HG02798 (cell line): ENCODE measurements around the gene TAF1D.
"Not testable (repeated sequence)": the region's sequence is repeated elsewhere in the genome, so short reads cannot be mapped to it uniquely, and the experiment has no call there.

ENCODE experiments used
- ATAC-seq: cut with Tn5 transposase; IDR thresholded peaks from one replicate; pipeline ENCODE4 v1.9.1; 2021; ENCODE audit warnings: mild to moderate bottlenecking; ENCODE audit not compliant: unreplicated experiment, poor library complexity

Gene TAF1D

DNA sequence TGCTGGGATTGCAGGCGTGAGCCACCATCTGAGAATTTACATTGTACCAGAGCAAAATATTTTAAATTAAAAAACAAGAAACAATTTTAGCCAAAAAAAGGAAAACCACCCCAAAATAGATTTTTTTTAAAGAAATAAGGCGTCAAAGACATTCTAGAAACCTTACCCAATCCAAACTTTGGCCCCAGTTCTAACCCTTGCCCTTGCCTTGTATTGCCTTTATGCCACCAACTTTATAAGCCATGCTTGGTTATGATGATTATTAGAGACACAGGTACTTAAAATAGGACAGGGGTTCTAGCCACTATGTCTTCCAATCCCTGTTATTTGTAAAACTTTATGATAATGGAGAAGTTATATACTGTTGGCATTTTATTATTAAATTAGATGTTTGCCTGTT is 11.9 kb upstream of the TAF1D start:
- no peak for ATAC-seq

DNA sequence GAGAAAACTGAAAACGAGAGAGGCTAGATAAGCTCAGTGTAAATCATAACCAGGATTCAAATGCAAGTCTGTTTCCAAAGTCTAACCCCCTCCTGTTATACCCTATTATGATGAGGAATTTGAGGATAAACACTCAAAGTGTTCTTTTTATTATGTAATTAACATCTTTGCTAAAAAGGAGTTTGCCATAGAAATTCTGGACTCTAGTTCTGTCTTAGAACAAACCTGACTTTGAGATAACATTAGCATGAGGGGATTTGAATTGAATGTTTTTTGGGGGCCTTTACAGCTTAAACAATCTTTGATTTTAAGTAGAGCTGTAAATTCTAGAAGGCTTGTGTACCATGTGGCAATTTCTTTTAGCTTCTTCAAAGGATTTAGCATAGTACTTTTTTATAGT is 9.7 kb upstream of the TAF1D start:
- no peak for ATAC-seq

DNA sequence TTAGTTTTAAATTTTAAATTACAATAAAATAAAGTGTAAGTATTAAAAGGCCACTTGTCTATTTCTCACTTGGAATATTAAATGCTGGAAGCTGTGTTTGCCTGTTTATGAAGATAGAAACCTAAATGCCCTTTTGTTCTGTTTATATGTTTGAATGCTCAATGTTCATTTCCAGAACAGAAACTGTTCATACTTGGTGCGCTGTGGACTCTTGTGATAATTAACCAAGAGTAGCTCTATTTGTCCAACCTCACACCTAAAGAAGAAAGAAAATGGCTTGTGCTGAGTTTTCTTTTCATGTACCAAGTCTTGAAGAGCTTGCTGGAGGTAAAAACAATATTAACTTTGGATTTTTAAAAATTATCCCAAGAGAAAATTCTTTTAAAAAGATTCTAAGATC is 5.8 kb upstream of the TAF1D start:
- ATAC-seq, result peak; percentile 85

DNA sequence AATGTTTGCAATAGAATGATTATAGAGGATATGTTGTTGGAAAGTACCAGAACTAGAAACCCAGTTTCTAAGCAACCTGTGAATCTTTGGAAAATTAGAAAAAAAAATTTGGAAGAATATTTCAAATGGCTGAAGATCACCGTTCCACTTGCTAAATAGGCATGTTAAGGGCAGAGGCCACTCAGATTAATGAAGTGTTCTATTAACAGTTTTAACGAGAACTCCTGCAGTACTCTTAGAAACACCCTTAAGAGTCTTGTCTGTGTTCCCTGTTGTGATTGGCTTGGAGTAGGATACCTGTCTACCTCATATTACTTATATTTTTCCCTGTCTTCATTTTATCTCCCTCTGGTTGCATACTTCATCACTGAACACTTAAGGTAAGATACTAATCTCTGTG is 4.8 kb upstream of the TAF1D start:
- no peak for ATAC-seq

DNA sequence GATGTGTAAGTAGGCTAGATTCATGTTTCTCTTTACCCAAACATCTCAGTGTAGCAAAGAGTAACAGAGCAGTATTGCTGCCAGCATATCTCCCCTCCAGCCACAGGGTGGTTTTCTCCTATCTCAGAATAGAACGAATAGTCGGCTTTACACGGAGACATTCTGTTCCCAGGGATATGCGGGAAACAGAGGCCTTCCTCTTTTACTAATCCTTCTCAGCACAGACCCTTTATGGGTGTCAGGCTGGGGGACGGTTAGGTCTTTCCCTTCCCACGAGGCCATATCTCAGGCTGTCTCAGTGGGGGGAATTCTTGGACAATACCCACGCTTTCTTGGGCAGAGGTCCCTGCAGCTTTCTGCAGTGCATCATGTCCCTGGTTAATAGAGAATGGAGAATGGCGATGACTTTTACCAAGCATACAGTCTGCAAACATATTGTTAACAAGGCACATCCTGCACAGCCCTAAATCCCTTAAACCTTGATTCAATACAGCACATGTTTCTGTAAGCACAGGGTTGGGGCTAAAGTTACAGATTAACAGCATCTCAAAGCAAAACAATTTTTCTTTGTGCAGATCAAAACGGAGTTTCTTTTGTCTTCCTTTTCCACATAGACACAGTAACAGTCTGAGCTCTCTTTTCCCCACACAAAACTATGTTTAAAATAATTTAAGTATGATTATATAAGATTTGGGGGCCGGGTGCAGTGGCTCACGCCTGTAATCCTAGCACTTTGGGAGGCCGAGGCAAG is 3.9 kb upstream of the TAF1D start:
- ATAC-seq, result not testable (repeated sequence)

DNA sequence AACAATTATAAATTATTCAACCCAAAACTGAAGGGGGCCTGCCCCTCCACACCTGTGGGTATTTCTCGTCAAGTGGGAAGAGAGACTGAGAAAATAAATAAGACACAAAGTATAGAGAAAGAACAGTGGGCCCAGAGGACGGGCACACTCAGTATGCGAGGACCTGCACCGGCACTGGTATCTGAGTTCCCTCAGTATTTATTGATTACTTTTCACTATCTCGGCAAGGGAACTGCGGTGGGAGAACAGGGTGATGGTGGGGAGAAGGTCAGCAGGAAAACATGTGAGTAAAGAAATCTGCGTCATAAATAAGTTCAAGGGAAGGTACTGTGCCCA is 3.3 kb upstream of the TAF1D start:
- no peak for ATAC-seq

DNA sequence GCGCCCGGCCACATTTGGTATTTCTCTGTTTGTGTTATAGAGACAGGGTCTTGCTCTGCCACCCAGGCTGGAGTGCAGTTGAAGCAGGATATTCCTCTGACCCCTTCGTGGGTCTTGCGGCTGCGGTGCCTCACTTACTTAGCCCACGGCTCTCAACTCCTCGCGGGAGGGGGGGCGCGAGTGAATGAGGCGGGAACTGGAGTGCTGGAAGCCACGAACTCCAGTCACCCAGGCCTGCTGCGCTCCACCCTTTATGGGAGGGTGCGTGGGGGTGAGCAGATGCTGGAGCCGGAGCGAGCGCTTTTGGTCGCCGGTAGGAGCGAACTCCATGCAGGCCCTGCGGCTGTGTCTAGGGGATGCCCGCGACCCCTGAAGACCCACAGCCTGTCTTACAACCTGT is 2.0 kb upstream of the TAF1D start:
- ATAC-seq, result no peak

DNA sequence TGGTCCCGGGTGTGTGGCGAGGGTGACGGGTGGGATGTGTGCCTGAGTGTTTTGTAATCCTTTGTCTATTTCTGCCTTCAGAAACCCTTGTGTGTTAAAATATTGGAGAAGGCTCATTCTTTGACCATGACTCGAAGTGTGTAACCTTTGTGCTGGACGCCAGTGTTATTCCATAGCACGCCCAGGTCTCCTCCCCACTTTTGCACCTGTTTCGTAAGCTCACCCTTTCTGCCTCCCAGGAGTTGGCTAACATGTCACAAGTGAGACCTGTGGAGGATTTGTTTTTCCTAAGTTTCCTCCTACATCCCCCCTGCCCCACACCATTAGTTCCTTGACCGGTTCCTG is 559 bp upstream of the TAF1D start:
- peak; percentile 8 for ATAC-seq

DNA sequence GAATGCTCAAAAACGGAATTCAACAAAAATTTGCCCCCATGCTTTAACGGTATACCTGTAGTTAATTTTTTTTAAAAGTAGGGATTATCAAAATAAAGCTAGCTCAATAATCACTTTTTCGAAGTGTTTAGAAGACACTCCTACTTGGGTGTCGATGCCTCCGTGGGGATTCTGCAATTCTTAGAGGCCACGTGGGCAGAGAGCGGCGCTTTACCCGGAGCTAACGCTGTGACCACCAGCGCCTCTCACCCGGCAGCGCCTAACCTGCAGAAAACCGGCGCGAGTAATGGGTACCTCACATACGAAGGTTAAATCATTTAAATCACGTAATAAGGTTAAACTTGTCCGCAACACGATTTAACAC is 583 bp downstream of the TAF1D start:
- ATAC-seq, result peak; percentile 42

DNA sequence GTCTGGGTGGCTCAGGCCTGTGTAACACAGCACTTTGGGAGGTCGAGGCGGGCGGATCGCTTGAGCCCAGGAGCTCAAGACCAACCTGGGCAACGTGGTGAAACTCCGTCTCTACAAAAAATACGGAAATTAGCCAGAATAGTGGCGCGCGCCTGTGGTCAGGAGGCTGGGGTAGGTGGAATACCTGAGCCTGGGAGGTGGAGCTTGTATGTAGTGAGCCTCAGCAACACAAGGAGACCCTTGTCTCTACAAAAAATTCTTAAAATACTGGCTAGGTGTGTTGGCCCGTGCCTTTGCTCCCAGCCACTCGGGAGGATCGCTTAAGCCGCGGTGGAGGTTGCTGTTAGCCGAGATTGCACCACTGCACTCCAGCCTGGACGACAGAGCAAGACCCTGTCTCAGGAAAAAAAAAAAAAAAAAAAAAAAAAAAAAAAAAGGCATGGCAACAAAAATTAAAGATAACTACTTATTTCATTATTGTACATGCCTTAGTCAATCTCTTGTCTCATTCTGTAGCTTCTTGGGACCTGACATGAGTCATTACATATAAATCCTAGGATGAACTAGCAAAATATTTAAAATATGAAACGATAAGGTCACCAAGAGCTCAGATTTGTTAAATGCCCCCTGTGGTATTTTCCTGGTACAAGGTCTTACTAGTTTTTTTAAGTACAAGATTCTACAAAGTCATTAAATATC is 1.1 kb downstream of the TAF1D start:
- ATAC-seq, result peak; percentile 9

DNA sequence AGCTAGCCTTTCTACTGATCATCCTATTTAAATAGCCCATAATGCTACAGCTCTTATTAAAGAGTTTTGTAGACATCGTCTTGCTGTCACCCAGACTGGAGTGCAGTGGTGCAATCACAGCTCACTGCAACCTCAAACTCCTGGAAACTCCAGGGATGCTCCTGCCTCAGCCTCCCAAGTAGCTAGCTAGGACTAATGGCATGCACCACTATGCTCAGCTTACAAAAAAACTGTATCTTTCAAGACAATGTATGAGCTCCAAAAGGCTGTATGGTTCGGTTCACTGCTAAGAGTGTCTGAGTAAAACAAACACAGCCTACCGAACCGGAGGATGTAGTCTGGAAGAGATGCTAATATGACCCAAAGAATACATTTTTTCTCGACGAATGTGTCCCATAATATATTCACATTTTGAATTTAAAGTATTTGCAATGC is 2.6 kb downstream of the TAF1D start:
- no peak for ATAC-seq

DNA sequence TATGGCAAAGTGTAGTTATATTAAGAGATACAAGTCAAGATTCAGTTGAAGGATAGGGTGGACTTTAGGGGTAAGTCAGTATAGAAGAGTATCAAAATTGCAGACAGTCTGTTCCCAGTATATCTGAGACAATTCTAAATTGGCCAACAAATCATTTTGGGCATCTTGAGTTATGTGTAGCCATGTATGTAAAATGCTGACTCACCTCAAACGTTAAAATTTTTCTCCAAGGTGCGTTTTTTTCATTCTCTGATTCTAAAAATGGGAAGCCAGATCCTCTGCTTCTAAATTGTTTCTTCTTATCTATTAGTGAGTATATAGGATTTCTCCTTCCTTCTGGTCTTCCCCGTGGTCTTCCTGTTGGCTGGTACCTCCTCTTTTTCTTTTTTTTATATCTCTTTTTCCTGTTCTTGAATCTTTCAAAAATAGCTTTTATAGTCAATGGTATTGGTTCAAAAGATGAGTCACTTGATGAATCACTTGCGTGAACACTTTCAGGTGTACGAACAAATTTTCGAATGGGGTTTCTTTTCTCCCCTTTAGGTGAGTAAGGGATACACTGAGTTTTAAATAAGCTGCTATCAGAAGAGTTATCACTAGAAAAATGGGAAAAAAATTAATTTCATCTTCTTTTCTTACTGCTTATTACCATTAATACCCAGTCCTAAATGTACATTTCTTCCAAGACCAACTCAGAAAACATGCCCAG is 3.2 kb downstream of the TAF1D start:
- ATAC-seq, result no peak

DNA sequence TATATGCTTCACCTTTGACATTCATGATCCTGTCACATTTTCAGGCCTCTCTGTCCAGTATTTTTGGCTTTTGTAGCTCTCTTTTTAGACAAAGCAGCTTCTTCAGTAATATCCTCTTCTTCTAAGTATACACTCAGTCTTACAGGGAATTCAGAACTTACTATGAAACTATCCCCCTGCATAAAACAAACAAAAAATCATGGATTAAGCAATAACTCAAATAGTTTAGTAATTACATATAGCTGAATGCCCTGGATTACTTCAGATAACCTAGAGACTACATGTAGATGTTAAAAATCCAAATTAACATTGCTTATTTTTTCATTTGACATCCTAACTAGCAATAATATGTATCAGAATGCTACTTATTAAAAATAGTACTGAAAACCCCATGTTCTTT is 5.2 kb downstream of the TAF1D start:
- ATAC-seq, result no peak

DNA sequence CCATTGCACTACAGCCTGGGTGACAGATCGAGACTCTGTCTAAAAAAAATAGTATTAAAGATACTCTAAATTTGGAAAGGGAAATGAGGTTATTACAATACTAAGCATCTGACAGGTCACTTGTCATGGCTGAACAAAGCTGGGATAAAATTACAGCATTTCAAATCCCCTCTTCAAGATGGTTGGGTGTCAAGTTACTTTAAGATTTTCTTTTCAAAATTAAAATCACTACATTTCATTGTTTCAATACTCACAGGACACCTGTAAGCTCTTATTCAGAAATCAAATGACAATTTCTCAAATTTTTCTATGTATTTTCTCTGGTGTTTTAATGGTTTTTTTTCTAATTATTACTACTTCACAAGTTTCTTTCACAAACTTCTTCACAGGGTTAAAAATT is 5.7 kb downstream of the TAF1D start:
- no peak for ATAC-seq

DNA sequence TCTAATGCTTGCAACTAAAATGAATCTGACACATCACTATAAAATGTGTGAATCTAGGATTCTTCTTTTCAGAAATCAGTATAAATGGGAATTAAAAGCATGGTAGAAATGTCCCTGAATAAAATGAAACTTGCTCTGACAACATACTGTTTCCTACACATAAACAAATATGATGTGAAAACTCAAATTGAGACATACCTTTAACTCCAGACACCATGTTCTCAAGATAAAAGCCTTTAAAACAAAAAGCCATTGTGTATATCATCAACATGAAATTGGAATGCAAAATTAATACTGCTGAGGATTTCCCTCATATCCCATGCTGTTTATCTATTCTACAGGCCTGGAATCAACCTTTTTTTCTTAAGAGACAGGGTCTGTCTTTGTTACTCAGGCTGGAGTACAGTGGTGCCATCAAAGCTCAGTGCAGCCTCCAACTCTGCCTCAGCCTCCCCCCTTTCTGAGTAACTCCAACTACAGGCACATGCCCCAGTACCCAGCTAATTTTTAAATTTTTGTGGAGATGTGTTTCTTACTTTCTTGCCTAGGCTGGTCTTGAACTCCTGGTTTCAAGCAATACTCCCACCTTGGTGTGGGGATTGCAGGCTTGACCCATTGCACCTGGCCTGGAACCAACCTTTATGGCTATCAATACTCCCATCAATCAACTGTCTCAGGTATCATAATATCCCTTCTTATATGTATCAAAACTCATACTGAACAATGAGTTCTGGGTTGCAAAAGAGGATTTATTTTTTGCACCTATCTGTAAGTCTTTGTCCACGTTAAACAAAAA is 6.7 kb downstream of the TAF1D start:
- ATAC-seq, result no peak

DNA sequence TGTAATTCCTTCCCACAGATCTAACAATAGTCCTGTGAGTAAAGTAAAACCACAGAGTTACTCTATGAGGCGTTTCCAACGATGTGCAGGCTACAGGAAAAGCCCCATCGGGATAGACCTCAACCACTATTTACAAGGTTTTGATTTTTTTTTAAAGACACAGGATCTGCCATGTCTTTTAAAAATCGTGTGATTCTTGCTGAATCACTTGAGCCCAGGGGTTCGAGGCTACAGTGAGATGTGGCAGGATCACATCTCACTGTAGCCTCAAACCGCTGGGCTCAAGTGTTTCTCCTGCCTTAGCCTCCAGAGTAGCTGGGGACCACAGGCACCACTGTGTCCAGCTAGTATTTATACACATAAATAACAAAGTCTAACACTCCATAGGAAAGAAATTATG is 7.8 kb downstream of the TAF1D start:
- no peak for ATAC-seq

DNA sequence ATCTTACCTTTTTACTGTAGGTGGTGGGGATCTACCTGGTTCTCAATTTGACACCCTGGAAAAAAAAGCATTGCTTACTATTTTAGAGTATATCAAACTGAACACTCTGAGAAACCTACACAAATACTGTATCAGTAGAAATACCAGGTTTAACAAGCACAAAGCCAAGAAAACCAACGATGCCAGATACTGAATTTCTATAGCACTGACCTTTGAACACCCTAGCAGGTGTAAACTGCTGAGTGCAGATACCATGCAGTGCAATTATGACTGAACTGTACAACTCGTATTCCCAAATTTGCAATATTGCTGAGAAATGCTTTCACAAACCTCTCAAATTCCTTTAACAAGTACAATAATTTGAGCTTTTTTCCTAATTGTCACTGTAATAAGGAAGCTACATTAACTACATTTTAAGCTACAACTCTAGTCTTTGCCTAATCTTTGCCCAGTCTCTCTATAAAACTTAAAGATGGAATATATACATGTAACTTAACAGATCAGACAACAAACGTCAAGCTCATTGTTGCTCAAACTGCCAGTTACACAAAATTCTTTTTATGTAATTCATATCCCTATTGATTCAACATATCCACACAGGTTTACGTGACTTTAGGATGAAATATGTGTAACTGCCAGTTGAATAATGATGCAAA is 8.9 kb downstream of the TAF1D start:
- no peak for ATAC-seq

DNA sequence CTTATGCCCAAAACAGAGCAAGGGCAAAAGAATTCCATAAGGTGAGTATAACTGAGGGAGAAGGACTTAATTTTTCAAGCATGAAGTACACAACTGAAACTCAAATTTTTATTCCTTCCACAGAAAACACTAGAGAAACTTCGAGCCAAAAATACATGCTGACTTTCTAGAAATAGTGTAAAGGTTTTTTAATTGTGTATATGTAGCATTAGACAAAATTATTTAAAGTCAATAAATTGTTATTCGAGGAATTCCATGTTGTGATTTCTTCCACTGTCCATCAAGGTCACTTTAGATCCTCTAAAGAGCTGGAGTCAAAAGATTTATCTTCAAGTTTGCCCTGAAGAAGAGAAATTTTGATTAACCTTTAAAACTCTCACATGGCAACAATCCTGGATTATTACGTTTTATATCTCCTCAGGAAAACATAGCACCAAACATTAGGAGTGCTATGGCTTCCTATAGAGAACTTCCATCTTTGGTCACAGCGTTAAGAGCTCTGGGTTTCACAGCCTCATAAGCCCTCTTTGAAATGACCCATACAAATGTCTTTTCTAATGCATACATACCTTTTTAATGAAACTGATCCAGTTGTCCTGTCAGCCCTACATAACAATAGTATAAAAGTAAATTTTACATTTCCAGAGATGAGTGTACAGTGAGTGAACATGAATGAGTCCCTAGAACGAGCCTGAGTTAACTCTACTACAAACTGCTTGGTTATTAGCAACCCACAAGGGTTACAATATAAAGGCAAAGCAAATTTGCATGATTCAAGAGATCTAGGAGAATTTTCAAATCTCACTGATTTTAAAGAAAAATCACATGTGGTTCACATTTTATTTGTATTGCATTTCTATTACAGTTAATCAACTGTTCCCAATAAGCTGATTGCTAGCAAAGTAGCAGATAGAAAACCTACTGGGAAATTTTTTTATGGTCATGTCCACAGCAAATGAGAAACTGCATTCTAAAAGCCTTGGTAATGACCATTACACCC is 10.9 kb downstream of the TAF1D start:
- ATAC-seq, result no peak

DNA sequence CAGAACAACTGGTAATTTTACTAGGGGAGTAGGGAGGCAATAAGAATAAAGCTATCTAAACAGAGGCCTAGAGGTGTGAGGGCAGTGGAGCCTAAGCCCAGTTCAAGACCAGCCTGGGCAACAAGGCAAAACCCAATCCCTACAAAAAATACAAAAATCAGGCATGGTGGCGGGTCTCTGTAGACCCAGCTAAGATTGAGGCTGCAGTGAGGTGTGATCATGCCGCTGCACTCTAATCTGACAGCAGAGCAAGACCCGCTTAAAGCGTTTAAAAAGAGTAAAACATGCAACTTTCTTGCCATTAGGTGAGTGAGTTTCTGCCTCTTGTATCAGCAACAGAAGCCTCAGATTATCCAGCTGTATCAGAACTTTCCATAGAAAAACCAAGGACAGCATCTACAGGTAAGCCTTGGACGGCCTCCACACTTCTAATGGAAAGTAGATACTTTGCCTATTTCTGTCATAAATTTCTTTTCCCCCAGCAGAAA is 12.1 kb downstream of the TAF1D start:
- ATAC-seq, result no peak
